ENCODE data around the gene ARHGEF40.
A peak's percentile ranks its signal among the peaks of the same experiment; 100 is the strongest.

Gene ARHGEF40

GRCh38 chr14:21099596-21099985 is 29.5 kb downstream of the ARHGEF40 start:
- no peak for DNase-seq

- no peak for DNase-seq
These were observed 30.8 kb downstream of the ARHGEF40 start, which contains the start of gene TMEM253 for GRCh38 chr14:21100931-21101330. TSS of gene TMEM253 (plus strand) at chr14:21101066. CDS start at chr14:21101344, 278 bp downstream.

- DNase-seq, result no peak
These were observed 31.8 kb downstream of the ARHGEF40 start for GRCh38 chr14:21101802-21102413.

GRCh38 chr14:21102521-21103410 is 32.7 kb downstream of the ARHGEF40 start:
- DNase-seq, result no peak

GRCh38 chr14:21103411-21103709 is 33.3 kb downstream of the ARHGEF40 start:
- DNase-seq, result no peak

GRCh38 chr14:21103710-21104447 is 33.8 kb downstream of the ARHGEF40 start:
- DNase-seq, result peak; percentile 91

- DNase-seq, result peak; percentile 90
These were observed 34.5 kb downstream of the ARHGEF40 start for GRCh38 chr14:21104448-21105060.

GRCh38 chr14:21105095-21105494 is 35.0 kb downstream of the ARHGEF40 start:
- no peak for DNase-seq

GRCh38 chr14:21106176-21106497 is 36.0 kb downstream of the ARHGEF40 start:
- DNase-seq, result no peak

- peak; percentile 64 for DNase-seq
These were observed 36.6 kb downstream of the ARHGEF40 start for GRCh38 chr14:21106498-21107282.

- DNase-seq, result no peak
These were observed 37.2 kb downstream of the ARHGEF40 start for GRCh38 chr14:21107283-21107800.

GRCh38 chr14:21108791-21109190 is 38.7 kb downstream of the ARHGEF40 start:
- DNase-seq, result no peak

GRCh38 chr14:21109377-21110138 is 39.5 kb downstream of the ARHGEF40 start:
- DNase-seq, result peak; percentile 67

- no peak for DNase-seq
These were observed 42.2 kb downstream of the ARHGEF40 start for GRCh38 chr14:21112255-21112654.

GRCh38 chr14:21113369-21113768 is 43.3 kb downstream of the ARHGEF40 start:
- DNase-seq, result no peak

- DNase-seq, result no peak
These were observed 48.8 kb downstream of the ARHGEF40 start for GRCh38 chr14:21118933-21119332.

GRCh38 chr14:21120686-21121085 is 50.6 kb downstream of the ARHGEF40 start:
- DNase-seq, result no peak

- no peak for DNase-seq
These were observed 51.0 kb downstream of the ARHGEF40 start for GRCh38 chr14:21121122-21121521.

GRCh38 chr14:21123429-21123828 is 53.3 kb downstream of the ARHGEF40 start:
- DNase-seq, result no peak

- DNase-seq, result no peak
These were observed 63.8 kb downstream of the ARHGEF40 start for GRCh38 chr14:21133901-21134300.

- DNase-seq, result peak; percentile 24
These were observed 65.9 kb downstream of the ARHGEF40 start for GRCh38 chr14:21136024-21136423.

All from NCI-H1436 (cell line).